GM21515 (cell line): Measurements from ENCODE around the gene ZNF165.
A peak's percentile ranks its signal among the peaks of the same experiment; 100 is the strongest.
"Not testable (repeated sequence)": the region's sequence is repeated elsewhere in the genome, so short reads cannot be mapped to it uniquely, and the experiment has no call there.

Experiments
- ATAC-seq: cut with Tn5 transposase; IDR thresholded peaks from one replicate; pipeline ENCODE4 v1.9.1; 2021; ENCODE audit not compliant: unreplicated experiment

The ZNF165 gene

DNA sequence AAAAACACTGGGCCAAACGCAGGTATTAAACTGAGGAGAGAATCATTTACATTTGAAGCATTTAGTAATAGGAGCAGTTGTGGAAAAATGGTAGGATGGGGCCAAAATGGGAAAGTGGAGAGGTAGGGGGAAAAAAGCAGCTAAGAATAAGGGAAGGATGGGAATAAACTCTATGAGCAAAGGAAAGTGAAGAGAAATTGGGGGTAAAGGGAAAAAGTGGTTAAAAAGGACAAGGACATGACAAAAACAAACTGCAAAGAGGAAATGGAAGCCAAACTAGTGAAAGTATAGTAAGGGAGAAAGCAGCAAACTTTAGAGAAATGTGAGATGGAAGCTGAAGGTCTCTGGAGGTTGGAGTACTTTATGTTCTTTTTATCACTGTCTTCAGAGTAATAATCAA is 37.8 kb downstream of the ZNF165 start:
- no peak for ATAC-seq

DNA sequence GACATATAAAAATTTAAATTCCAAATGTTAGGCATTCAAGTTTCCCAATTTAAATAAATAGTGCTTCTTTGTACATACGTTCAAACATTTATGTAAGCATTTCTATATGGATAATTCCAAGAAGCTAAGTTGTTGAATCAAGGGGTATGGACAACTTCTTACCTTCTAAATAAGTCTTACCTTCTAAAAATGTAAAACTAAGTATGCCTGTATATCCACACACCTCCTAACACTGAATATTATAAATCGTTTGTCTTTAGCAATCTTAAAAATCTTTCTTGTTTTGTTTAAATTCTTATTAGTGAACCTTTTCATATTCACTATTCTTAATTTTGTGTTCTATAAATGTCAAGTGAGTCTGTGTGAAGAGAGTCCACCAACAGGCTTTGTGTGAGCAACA is 41.5 kb downstream of the ZNF165 start:
- ATAC-seq: no peak

- ATAC-seq: not testable (repeated sequence)
Observed at GRCh38 chr6:28122283-28122682, 41.9 kb downstream of the ZNF165 start.

DNA sequence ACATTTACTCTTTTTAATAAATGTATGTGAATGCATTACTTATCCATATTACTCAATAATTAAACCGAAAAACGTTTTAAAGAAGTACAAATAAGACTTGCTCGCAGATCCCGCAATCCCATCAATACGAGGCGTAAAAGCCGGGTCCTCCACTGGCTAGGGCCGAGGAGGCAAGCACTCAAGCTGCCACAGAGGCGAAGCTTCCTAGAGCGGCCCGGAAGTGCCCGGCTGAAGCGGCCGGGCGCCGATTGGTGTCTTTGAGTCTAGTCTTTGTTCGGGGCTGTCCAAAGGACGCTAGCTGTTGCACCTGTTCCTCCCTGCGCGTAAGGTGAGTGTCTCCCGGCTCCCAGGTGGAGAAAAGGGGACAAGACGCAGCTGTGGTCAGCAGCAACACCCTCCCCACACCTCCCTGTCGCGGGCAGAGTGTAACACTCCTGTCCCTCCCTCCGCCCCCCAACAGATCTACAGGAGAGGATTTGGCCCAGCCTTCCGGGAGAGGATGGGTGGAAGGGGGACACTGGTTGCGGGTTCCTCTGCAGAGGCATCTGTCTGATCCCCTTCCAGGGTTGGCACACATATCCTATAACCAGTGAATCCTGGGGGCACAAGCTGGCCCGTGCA is 44.1 kb downstream of the ZNF165 start, which contains the start of gene ZSCAN16:
Gene ZSCAN16, plus strand, starts transcription at position 260 of the 621 bp plus-strand sequence. CDS start 835 bp downstream, outside the sequence.
- ATAC-seq: peak; percentile 97

DNA sequence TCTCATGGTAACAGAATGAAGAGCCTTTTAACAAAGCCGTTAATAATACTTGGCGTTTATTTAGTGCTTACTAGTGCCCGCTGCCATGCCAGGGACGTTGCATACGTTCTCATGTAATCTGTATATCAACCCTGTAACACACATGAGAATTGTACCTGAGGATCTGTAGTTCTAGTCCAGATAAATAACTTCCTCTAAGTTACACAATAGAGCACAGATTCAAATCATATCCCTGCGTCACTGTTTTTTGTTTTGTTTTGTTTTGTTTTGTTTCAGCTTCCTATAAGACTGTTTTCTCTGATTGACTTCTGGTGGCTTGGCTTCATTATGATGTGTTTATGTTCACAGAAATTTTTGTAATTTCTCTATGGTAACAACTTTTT is 44.6 kb downstream of the ZNF165 start:
- ATAC-seq: no peak

- no peak for ATAC-seq
Observed at GRCh38 chr6:28125401-28125800, 45.0 kb downstream of the ZNF165 start.

GRCh38 chr6:28134015-28134414 is 53.6 kb downstream of the ZNF165 start:
- no peak for ATAC-seq

DNA sequence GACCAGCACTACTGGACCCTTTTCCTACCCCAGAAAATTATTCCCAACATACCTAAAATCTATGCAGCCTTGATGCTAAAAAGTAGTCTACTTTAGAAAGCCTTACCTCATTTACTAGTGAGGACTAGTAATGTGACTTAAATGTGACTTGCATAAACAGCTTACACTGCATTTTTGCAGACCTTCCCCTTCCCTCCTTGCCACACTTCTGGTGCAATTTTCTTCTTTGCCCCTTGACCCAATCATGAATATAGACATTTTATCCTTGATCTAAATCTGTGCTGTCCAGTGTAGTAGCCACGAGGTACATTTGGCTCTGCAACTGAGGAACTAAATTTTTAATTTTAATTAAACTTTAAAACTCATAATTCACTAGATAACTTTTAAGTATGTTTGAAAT is 54.3 kb downstream of the ZNF165 start:
- no peak for ATAC-seq

GRCh38 chr6:28135393-28135792 is 55.0 kb downstream of the ZNF165 start:
- no peak for ATAC-seq

DNA sequence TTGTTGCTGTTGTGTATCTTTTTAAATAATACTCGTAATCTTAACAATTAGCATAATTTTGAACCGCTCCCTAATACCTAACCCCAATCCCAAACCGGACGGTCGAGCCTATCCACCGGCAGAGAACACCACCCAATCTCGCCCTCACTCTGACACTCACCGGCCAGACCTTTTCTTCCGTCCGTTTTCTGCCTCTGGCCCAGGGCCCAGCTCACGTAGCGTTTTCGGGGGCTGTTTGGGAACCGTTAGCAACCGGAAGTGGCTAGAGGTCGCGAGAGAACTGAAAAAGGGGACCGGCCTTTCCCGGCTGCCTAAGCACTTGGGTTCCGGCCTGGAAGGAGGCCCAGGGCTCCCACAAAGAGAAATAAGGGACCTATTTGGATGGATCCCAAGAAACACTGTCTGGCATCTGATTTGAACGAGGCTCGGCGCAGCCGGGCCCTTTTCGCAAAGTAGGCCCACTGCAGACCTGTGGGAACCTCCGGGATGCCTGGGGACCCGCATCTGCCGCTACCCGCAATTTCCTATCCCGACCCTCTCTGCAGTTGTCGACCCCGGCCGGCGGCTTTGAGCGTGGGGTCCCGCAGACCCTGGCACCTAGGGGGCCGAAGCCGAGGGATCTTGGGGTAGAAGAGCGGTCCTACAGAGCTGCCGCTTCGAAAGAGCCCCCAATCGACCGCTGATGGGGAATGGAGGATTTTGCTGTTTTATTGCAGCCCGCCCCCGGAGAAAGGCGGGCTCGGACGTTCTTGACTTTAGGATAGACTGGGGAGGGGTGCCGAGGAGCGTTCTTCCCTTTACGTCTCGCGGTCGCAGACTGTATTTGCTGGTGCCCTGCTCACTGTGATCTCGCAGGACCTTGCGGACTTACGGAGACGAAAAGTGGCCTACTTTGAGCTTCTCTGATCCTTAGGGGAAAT is 56.5 kb downstream of the ZNF165 start:
- peak; percentile 60 for ATAC-seq

GRCh38 chr6:28137505-28137981 is 57.2 kb downstream of the ZNF165 start:
- ATAC-seq: peak; percentile 30
